M059J (cell line): ENCODE measurements around the gene SOAT2. TPM values are rescaled to one million over a fixed set of nuclear protein-coding genes. Genes with fewer than 3 reads are reported as not detected.
"Not testable (repeated sequence)": the region's sequence is repeated elsewhere in the genome, so short reads cannot be mapped to it uniquely, and the experiment has no call there.

ENCODE experiments used
- DNase-seq: peaks from one replicate; pipeline ENCODE4 v3.0.0-alpha.2; 2012; ENCODE audit warnings: low read depth
- total RNA-seq: library from RNA; depleted of rRNA; stranded (reverse); fragments of >200 nt; shearing (Covaris generic); gene quantifications from 2 replicates; pipeline ENCODE4 v1.2.3, GENCODE V29; 2014

The SOAT2 gene
- total RNA-seq, 1 experiment from 2014 or later, result not detected

DNA sequence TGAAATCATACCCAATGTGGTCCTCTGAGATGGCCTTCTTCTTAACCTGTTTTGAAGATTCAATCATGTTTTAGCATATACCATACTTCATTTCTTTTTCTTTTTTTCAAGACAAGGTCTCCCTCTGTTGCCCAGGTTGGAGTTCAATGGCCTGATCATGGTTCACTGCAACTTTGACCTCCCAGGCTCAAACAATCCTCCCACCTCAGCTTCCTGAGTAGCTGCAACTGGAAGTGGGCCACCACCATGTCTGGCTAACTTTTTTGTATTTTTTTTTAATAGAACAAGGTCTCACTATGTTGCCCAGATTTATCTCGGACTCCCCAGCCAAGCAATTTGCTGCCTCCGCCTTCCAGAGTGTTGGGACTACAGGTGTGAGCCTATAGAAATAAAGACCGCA, 30.4 kb downstream of the SOAT2 start:
- no peak for DNase-seq

DNA sequence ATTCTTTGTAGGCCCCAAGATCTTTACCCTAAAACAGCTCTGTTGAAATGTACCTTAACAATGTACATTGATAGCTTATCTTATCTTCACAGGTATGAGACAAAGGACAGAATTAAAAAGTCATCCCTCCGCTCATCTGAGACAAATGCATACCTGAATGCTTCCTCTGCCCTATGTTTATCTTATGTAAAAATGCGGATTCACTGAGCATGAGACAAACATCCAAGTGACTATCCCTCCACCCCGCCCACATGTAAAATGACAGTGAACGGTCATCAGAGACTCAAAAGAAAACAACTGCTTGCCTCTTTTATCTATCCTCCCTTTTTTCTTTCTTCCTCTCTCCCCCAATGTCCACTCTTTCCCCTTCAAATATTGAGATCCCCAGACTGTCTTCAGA, 40.1 kb downstream of the SOAT2 start:
- no peak for DNase-seq

DNA sequence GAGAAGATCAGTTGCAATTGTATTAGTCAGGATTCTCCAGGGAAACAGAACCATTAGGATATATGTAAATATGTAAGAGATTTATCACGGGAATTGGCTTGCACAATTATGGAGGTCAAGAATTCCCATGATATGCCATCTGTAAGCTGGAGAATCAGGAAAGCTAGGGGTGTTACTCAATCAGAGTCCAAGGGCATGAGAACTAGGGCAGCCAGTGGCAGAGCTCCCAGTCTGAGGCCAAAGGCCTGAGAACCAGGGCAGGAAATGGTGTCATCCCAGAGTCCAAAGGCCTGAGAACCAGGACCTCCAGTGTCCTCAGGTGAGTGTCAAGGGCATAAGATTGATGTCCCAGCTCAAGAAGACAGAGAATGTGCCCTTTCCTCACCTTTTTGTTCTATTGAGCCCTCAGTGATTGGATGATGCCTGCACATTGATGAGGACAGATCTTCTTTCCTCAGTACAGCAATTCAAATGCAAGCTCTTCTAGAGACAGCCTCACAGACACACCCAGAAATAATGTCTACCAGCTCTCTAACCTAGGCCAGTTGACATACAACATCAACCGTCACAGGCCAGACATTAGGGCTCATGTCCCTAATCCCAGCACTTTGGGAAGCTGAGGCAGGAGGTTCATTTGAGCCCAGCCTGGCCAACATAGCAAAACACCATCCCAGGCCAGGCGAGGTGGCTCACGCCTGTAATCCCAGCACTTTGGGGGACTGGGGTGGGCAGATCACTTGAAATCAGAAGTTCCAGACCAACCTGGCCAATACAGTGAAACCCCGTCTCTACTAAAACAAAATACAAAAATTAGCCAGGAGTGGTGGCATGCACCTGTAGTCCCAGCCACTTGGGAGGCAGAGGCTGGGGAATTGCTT, 42.3 kb downstream of the SOAT2 start:
- peak; percentile 4 for DNase-seq

DNA sequence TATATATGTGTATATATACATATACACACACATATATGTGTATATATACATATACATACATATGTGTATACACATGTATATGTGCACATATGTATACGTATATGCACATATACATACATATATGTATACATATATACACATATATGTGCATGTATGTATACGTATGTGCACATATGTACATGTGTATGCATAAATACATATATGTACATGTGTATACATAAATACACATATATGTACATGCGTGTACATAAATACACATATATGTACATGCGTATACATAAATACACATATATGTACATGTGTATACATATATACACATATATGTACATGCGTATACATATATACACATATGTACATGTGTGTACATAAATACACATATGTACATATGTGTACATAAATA, 43.9 kb downstream of the SOAT2 start:
- DNase-seq, result no peak

DNA sequence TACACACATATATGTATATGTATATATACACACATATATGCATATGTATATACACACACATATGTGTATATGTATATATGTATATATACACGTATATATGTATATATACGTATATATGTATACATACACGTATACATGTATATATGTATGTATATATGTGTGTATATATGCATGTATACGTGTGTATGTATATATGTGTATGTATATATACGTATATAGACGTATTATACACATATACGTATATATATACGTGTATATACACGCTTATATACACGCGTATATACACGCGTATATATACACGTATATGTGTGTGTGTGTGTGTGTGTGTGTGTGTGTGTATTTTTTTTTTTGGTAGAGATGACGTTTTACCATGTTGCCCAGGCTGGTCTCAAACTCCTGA, 44.4 kb downstream of the SOAT2 start:
- no peak for DNase-seq

DNA sequence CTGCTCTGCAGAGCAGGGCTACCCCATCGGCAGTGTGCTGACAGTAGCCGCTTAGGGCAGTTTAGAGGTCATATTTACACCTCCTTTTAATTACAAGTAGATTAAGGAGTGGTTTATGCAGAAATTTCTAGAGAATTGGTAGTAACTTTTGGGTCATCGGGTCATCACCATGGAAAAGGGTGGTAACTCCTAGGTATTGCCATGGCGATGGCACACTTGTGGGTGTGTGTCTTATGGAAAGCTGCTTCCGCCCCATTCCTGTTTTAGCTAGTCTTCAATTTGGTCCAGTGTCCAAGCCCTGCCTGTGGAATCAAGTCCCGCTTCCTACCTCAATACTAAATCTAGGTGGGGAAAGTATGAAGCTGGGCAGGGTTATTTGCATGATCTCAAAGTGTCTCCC, 47.8 kb downstream of the SOAT2 start:
- DNase-seq, result no peak

DNA sequence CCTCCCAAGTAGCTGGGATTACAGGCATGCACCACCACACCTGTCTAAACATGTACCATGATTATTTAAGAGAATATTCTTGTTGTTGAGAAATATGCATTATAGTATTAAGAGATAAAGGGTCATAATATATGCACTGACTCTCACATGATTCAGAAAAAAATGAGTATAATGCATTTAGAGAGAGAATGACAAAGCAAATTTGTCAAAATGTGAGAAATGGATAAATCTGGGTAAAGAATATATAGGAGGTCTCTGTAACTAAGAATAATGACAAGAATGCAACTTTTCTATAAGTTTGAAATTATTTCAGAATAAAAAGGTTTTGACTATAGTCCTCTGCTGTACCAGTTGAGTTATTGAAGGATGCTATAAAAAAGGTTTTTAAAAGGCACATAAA, 49.1 kb downstream of the SOAT2 start:
- DNase-seq, result no peak

DNA sequence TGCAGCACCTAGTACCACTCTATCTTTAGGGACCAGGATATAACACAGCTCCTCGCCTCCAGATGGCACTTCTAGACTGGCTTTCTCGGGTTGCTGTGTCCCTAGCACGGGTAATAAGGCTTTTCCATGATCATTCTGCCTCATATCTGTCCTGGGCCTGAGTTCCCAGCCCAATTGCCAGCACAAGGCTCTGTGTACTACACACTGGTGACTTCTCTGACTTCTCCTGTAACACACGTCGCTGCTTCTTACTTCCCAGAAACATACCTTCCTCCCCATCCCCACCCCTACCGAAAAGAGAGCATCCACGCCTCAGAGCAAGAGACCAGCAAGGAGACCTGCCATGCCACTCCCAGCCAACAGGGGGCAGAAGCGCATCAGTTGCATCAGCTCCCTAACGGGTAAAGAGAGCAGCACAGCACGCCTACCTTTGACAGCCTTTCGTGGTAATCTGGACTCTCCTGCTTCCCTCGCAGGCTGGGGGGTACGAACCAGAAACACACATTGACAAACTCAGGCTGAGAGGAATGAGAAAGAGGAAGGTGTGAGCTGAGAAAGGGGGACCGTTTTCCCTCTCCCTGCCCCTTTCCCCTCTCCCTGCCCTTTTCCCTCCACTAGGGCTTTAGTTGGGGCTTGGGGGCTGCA, 56.0 kb downstream of the SOAT2 start:
- peak; percentile 65 for DNase-seq

DNA sequence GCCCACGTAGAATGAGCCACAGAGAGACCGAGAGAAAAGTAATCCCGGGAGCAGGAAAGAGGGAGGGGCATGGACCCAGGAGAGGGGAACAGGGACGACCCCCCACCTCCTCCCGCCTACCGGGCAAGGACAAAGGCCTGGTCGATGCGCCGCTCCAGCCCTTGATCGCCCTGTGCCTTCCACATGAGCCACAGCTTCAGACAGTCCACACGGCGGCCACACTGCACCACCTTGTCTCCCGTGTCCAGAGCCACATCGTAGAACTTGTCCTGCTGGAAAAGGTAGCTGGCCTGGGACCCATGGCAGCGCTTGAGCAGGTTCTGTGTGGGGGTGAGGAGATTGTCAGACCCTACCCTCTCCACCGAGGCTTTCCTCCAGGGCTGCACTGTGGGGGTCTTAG, 56.7 kb downstream of the SOAT2 start:
- DNase-seq, result no peak

DNA sequence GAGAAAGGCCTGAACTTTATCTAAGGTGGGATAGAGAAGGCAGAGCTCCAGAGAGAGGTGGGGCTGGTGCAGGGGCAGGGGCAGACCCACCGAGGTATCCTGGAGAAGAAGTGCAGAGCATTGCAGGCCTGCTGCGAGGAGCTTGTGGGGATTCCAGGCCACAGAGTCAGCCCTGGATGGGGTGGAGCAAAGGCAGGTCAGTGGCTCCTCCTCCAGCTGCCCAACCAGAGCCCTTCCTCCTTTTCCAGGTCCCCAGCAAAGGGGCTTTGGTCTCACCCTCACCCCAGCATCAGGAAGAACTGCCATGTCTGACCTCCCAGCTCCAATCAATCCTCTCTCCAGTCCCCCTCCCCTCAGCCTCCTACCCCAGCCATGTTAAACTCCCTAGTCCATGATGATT, 57.4 kb downstream of the SOAT2 start:
- DNase-seq, result no peak

DNA sequence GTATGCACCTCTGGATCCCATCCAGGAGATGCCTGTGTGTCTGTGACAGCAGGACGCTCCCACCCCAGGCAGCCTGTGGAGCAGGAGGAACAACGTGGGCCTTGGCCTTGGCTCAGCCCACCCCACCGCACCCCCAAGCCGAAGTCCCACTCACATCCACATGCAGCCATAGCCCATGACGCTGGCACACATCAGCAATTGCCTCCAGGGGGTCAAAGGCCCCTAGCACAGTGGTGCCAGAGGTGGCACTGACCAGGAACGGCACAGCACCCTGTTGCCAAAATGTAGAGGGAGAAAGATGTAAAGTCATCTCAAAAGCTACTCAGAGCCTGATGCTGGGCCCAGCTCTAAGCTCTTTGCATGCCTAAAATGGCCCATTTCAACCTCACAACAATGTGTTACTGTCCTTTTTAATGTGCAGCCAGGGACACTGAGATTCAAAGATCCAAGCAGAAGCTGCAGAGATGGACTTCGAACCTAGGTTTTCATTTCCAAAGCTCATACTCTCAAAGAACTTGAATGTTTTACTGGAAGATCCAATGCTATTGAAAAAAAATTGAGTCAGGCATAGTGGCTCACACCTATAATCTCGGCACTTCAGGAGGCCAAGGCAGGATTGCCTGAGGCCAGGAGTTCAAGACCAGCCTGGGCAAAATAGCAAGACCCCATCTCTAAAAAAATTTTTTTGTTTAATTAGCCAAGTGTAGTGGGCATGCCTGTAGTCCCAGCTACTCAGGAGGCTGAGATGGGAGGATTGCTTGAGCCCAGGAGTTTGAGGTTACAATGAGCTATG, 58.0 kb downstream of the SOAT2 start:
- DNase-seq, result no peak

DNA sequence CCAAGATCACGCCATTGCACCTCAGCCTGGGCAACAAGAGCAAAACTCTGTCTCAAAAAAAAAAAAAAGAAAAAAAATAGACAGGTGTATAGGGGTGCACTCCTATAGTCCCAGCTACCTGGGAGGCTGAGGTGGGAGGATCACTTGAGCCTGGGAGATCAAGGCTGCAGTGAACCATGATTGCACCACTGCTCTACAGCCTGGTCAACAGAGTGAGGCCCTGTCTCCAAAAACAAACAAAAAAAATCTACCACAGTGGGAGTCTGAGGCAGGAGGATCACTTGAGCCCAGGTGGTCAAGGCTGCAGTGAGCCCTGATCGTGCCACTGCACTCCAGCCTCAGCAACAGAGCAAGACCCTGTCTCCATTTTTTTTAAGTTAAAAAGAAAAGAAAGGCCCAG, 59.7 kb downstream of the SOAT2 start:
- DNase-seq, result not testable (repeated sequence)

DNA sequence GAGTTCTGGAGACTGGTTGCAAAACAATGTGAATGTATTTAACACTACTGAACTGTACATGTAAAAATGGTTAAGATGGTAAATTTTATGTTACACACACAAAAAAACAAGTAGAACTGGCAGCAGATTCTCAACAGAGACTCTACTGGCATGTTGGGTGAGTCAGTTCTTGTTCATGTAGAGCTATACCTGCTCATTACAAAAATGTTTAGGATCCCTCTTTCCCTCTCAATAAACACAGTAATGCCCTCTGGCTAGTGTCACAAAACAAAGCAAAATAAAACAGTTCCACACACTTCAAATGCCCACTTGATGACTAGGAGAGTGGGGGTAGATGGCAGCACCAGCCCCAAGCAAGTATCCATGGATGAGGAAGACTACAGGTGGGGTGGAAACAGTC, 63.6 kb downstream of the SOAT2 start:
- DNase-seq, result peak; percentile 48

DNA sequence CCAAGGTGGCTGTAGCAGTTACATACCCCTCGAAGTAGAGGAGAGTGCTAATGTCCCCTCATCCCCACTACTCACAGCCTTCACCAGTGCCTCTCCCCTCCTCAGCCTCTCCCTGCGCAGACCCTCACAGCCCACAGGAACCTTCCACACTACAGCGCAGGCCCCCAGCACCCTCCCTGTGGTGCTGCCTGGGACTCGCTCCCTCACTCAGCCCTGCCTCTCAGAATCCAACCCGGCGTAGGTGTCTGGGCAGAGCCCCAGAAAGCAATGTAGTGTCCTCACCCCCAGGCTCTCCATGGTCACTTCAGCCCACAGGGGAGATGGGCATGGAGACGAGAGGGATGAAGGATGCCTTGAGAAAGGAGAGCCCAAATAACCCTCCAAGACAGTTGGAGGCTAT, 66.4 kb downstream of the SOAT2 start:
- no peak for DNase-seq

DNA sequence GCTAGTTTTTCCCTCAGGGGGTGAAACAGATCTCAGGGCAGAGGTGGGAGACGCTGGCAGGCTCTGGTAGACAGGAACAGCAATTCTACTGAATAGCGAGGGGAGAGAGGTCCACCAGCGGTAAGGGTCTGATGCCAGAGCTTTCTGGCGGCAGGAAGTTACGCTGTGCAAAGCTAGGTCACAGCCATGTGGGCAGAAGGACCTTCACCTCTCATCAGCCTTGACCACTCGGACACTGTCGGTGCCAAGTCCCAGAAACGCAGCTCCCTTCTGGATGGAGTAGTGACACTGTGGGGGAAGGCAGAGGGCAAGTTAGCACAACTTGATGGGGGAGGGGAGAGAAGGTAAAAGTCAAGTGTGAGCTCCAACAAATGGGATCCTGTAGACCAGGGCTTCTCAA, 66.9 kb downstream of the SOAT2 start:
- DNase-seq, result no peak

DNA sequence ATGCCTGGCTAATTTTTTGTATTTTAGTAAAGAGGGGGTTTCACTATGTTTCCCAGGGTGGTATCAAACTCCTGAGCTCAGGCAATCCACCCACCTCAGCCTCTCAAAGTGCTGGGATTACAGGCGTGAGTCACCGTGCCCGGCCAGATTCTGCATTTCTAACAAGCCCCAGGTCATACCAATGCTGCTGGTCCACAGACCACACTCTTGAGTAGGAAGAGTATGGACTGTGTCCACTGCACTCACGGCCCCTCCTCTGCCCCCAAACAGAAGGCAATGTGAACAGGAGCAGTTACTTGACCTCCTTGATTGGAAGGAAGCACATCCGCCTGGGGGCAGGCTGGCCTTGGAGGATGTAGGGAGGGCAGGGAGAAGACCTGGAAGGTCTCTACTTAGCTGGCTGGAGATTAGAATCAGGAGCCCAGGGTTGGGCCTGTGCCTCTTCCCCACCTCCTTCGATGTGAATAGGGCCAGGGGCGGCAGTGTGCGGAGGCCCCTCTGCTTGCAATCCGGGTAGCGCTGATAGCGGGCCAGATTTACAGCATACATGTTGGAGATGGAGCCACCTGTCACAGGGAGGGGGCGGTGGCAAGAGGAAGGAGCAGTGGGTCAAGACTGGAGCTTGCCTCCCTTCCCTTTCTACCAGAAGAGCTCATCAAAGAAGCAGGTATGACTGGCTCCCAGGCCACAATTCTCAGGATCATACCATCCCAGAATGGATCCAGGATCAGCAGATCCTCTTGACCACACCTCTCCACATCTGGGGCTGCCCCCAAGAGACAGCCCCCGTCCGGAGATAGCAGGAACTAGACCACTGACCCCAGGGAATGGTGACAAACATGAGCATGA, 67.8 kb downstream of the SOAT2 start:
- peak; percentile 56 for DNase-seq

DNA sequence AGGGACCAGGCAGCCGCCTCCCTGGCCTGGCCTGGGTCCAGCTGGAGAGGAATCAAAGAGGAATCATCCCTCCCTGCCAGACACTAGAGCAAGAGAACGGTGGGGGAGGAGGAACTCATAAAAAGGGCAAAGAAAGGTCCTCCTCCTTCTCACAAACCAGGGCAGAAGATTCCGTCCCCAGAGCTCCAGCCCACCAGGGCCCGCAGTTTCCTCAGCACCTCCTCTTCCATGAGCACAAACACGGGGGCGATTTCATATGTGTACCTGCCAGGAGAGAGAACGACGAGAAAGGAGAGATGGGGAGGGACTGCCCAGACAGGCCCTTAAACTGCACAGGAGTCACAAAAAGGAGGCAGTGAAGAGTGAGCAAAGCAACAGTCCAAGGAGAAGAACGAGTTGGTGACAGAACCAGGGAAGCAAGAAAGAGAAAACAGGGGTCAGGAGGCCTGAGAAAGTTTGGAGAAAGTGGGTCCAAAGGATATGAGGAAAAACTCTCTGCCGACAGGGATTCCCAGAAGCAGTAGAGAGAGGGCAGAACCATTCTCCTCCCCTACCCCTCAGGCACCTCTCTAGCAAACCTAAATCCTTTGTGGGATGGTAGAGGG, 68.5 kb downstream of the SOAT2 start:
- DNase-seq, result peak; percentile 55

DNA sequence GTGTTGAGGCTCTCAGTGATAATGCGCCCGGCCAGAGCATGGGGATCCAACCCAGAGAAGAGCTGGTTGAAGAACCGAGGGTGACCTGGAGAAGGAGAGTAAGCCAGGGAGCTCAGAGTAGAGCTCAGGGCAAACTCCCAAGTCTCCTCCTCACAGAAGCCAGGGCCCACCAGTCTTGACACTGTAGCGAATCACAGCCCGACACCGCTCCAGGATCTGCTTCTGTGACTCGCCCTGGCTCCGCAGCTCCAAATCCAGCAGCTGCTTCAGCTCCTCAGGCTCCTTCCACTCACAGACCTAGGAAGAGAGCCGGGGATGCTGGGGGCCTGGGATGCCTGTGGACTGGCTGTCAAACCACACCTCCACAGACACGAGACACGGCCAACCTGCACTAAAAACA, 69.1 kb downstream of the SOAT2 start:
- DNase-seq, result peak; percentile 55

DNA sequence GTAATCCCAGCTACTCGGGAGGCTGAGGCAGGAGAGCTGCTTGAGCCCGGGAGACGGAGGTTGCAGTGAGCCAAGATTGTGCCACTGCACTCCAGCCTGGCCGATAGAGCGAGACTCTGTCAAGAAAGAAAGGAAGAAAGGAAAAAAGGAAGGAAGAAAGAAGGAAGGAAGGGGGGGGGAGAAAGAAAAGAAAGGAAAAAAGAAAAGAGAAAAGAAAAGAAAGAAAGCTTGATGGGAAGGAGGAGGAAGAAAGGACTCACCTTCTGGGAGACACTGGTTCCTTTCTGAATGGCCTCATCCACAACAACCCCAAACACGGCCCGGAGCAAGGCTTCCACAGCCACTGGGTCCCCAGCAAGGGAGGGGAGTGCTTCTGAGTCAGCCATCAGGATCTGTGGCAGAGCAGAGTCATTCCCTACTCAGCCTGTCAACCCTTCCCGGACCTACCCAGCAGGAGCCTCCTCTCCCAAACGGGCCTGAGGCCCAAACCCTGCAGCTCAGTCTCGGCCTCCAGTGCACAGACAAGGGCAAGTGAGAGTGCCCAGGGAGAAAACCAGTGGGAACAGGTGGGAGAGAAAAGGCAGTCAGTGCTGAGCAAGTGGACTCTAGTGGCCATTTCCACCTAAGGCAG, 69.9 kb downstream of the SOAT2 start:
- peak; percentile 74 for DNase-seq
